ENCODE results near the gene KLF18.

The KLF18 gene

DNA sequence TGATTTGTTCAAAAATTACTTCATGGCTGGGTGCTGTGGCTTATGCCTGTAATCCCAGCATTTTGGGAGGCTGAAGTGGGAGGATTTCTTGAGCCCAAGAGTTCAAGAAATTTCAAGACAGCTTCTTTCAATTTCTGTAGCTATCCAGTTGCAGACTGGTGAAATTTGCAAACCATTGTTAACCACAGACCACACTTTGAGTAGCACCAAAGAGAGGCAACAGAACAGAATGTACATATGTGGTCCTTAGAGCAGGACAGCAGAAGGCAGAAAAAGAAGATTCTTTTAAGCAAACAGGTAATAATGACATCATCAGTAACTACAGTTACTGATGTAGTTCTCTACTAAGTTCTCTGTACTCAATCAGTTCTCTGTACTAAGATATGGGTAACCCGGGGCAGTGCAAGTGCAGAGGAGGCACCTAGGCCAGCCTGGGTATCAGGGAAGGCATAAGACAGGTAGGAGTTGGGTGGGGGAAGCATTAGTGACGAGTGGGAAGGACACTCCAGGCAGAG lies 28.3 kb downstream of the KLF18 start:
- Histone ChIP-seq H3K79me2 (ENCODE audit: control insufficient read depth, insufficient read depth, low read length, poor library complexity) (no peaks in the 10 kb centered on the region), H3K27me3 (ENCODE audit: insufficient read depth, low read length) (no peaks in the 10 kb centered on the region), H3K27ac (ENCODE audit: low read depth, low read length) (no peak overlapping the region), H3K18ac (ENCODE audit: low read length) (no peak overlapping the region), H3K23ac (ENCODE audit: low read length) (no peak overlapping the region), H3K4ac (ENCODE audit: low read depth, low read length) (no peak overlapping the region), H4K8ac (ENCODE audit: low read depth, low read length) (no peak overlapping the region), H2AK5ac (ENCODE audit: low read length) (no peak overlapping the region), H3K4me3 (ENCODE audit: low read depth, low read length) (no peak overlapping the region), H3K79me1 (ENCODE audit: low read length) (no peaks in the 10 kb centered on the region), H2AFZ (ENCODE audit: insufficient read depth, low read length, poor library complexity) (no peak overlapping the region), H4K12ac (ENCODE audit: low read depth, low read length) (no peak overlapping the region), H4K91ac (ENCODE audit: low read depth, low read length) (no peak overlapping the region), H3K9ac (ENCODE audit: low read length) (no peak overlapping the region), H2BK5ac (ENCODE audit: low read depth, low read length, poor library complexity) (no peak overlapping the region), H3K14ac (ENCODE audit: low read length) (no peak overlapping the region), H3K4me1 (ENCODE audit: control insufficient read depth in 1 of 2, insufficient read depth in 2 of 2, low read length in 2 of 2) (peaks cover 5 to 8% of the 10 kb centered on the region in 2 experiments), H3K36me3 (ENCODE audit: control insufficient read depth in 1 of 2, insufficient read depth in 2 of 2, low read length in 2 of 2) (no peaks in the 10 kb centered on the region), H2BK12ac (ENCODE audit: low read length) (no peak overlapping the region), H3K9me3 (ENCODE audit: insufficient read depth, low read depth, low read length) (no peaks in the 10 kb centered on the region), H3K4me2 (ENCODE audit: low read length) (no peak overlapping the region), H2BK120ac (ENCODE audit: insufficient read depth, low read length, poor library complexity) (no peak overlapping the region)
- no CpG with 5 or more reads among the region's 2 CpGs for WGBS (ENCODE audit: extremely low coverage, insufficient coverage, insufficient read length)
- DNase-seq, result no peak

DNA sequence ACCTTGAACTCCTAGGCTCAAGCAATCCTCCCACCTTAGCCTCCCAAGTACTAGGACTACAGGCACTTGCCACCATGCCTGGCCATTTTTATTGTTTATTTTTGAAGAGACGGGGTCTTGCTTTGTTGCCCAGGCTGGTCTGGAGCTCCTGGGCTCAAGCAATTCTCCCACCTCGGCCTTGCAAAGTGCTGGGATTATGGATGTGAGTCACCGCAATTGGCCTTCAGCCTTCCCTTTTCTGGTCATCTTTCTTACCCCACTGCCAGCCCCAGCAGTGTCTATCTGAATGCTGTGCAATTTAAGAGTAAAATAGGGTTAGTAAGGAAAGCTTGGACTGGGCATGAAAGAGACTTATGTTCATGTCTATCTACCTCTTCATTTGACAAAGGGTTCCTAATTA lies 28.9 kb downstream of the KLF18 start:
- H4K12ac ChIP-seq (ENCODE audit: low read depth, low read length), result no peak overlapping the region
- H2BK120ac ChIP-seq (ENCODE audit: insufficient read depth, low read length, poor library complexity), result no peak overlapping the region
- no peak overlapping the region for H4K91ac ChIP-seq (ENCODE audit: low read depth, low read length)
- H3K4me2 ChIP-seq (ENCODE audit: low read length), result no peak overlapping the region
- H3K9ac ChIP-seq (ENCODE audit: low read length), result no peak overlapping the region
- H3K36me3 ChIP-seq (ENCODE audit: control insufficient read depth in 1 of 2, insufficient read depth in 2 of 2, low read length in 2 of 2), result no peaks in the 10 kb centered on the region
- H2AK5ac ChIP-seq (ENCODE audit: low read length), result no peak overlapping the region
- no peak overlapping the region for H2BK5ac ChIP-seq (ENCODE audit: low read depth, low read length, poor library complexity)
- no peak overlapping the region for H4K8ac ChIP-seq (ENCODE audit: low read depth, low read length)
- H3K79me2 ChIP-seq (ENCODE audit: control insufficient read depth, insufficient read depth, low read length, poor library complexity), result no peaks in the 10 kb centered on the region
- peaks cover 5 to 8% of the 10 kb centered on the region in 2 experiments for H3K4me1 ChIP-seq (ENCODE audit: control insufficient read depth in 1 of 2, insufficient read depth in 2 of 2, low read length in 2 of 2)
- H3K23ac ChIP-seq (ENCODE audit: low read length), result no peak overlapping the region
- H3K79me1 ChIP-seq (ENCODE audit: low read length), result no peaks in the 10 kb centered on the region
- no peak overlapping the region for H2AFZ ChIP-seq (ENCODE audit: insufficient read depth, low read length, poor library complexity)
- H3K27me3 ChIP-seq (ENCODE audit: insufficient read depth, low read length), result no peaks in the 10 kb centered on the region
- no peaks in the 10 kb centered on the region for H3K9me3 ChIP-seq (ENCODE audit: insufficient read depth, low read depth, low read length)
- H3K4ac ChIP-seq (ENCODE audit: low read depth, low read length), result no peak overlapping the region
- no peak for DNase-seq
- H3K18ac ChIP-seq (ENCODE audit: low read length), result no peak overlapping the region
- H2BK12ac ChIP-seq (ENCODE audit: low read length), result no peak overlapping the region
- H3K27ac ChIP-seq (ENCODE audit: low read depth, low read length), result no peak overlapping the region
- no CpG with 5 or more reads among the region's 3 CpGs for WGBS (ENCODE audit: extremely low coverage, insufficient coverage, insufficient read length)
- H3K14ac ChIP-seq (ENCODE audit: low read length), result no peak overlapping the region
- H3K4me3 ChIP-seq (ENCODE audit: low read depth, low read length), result no peak overlapping the region

DNA sequence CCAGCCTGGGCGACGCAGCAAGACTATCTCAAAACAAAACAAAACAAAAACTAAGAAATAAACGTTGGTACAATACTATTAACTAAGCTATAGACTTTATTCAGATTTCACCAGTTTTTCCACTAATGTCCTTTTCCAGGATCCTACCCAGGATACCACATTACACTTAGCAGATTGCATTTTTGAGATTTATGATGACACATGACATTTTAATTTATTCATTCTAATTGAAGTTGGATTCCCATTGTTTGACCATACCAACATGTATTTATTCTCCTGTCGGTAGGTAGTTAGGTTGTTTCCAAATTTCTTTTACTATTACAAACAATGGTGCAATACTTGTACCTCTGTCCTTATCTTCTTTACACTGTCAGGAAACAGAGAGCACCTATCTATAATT lies 29.6 kb downstream of the KLF18 start:
- Histone ChIP-seq H2AFZ (ENCODE audit: insufficient read depth, low read length, poor library complexity) (no peak overlapping the region), H3K4me1 (ENCODE audit: control insufficient read depth in 1 of 2, insufficient read depth in 2 of 2, low read length in 2 of 2) (peaks cover 5 to 8% of the 10 kb centered on the region in 2 experiments), H3K4ac (ENCODE audit: low read depth, low read length) (no peak overlapping the region), H2BK12ac (ENCODE audit: low read length) (no peak overlapping the region), H3K36me3 (ENCODE audit: control insufficient read depth in 1 of 2, insufficient read depth in 2 of 2, low read length in 2 of 2) (no peaks in the 10 kb centered on the region), H2BK120ac (ENCODE audit: insufficient read depth, low read length, poor library complexity) (no peak overlapping the region), H4K91ac (ENCODE audit: low read depth, low read length) (no peak overlapping the region), H3K4me2 (ENCODE audit: low read length) (no peak overlapping the region), H3K4me3 (ENCODE audit: low read depth, low read length) (no peak overlapping the region), H3K14ac (ENCODE audit: low read length) (no peak overlapping the region), H2BK5ac (ENCODE audit: low read depth, low read length, poor library complexity) (no peak overlapping the region), H3K9me3 (ENCODE audit: insufficient read depth, low read depth, low read length) (no peaks in the 10 kb centered on the region), H3K27ac (ENCODE audit: low read depth, low read length) (no peak overlapping the region), H3K23ac (ENCODE audit: low read length) (no peak overlapping the region), H2AK5ac (ENCODE audit: low read length) (no peak overlapping the region), H3K9ac (ENCODE audit: low read length) (no peak overlapping the region), H4K12ac (ENCODE audit: low read depth, low read length) (no peak overlapping the region), H3K18ac (ENCODE audit: low read length) (no peak overlapping the region), H3K27me3 (ENCODE audit: insufficient read depth, low read length) (no peaks in the 10 kb centered on the region), H3K79me2 (ENCODE audit: control insufficient read depth, insufficient read depth, low read length, poor library complexity) (no peaks in the 10 kb centered on the region), H3K79me1 (ENCODE audit: low read length) (no peaks in the 10 kb centered on the region), H4K8ac (ENCODE audit: low read depth, low read length) (no peak overlapping the region)
- no CpG with 5 or more reads among the region's 4 CpGs for WGBS (ENCODE audit: extremely low coverage, insufficient coverage, insufficient read length)
- no peak for DNase-seq

DNA sequence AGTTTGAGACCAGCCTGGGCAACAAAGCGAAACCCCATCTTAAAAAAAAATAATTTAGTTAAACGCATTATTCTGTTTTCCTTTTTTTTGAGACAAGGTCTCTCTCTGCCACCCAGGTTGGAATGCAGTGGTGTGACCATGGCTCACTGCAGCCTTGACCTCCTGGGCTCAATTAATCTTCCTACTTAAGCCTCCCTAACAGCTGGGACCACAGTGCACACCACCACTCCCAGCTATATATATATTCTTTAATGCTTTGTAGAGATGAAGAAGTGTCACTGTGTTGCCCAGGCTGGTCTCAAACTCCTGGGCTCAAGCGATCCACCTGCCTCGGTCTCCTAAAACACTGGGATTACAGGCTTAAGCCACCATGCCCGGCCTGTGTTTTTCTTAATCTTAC lies 30.5 kb downstream of the KLF18 start:
- Histone ChIP-seq H3K27me3 (ENCODE audit: insufficient read depth, low read length) (no peaks in the 10 kb centered on the region), H3K18ac (ENCODE audit: low read length) (no peak overlapping the region), H3K4me1 (ENCODE audit: control insufficient read depth in 1 of 2, insufficient read depth in 2 of 2, low read length in 2 of 2) (peaks cover 5 to 8% of the 10 kb centered on the region in 2 experiments), H3K79me2 (ENCODE audit: control insufficient read depth, insufficient read depth, low read length, poor library complexity) (no peaks in the 10 kb centered on the region), H2BK120ac (ENCODE audit: insufficient read depth, low read length, poor library complexity) (no peak overlapping the region), H3K9ac (ENCODE audit: low read length) (no peak overlapping the region), H3K14ac (ENCODE audit: low read length) (no peak overlapping the region), H3K9me3 (ENCODE audit: insufficient read depth, low read depth, low read length) (no peaks in the 10 kb centered on the region), H3K4ac (ENCODE audit: low read depth, low read length) (no peak overlapping the region), H2BK12ac (ENCODE audit: low read length) (no peak overlapping the region), H3K36me3 (ENCODE audit: control insufficient read depth in 1 of 2, insufficient read depth in 2 of 2, low read length in 2 of 2) (no peaks in the 10 kb centered on the region), H3K27ac (ENCODE audit: low read depth, low read length) (no peak overlapping the region), H2BK5ac (ENCODE audit: low read depth, low read length, poor library complexity) (no peak overlapping the region), H3K79me1 (ENCODE audit: low read length) (no peaks in the 10 kb centered on the region), H4K8ac (ENCODE audit: low read depth, low read length) (no peak overlapping the region), H3K4me3 (ENCODE audit: low read depth, low read length) (no peak overlapping the region), H2AK5ac (ENCODE audit: low read length) (no peak overlapping the region), H3K23ac (ENCODE audit: low read length) (no peak overlapping the region), H3K4me2 (ENCODE audit: low read length) (no peak overlapping the region), H4K91ac (ENCODE audit: low read depth, low read length) (no peak overlapping the region), H4K12ac (ENCODE audit: low read depth, low read length) (no peak overlapping the region), H2AFZ (ENCODE audit: insufficient read depth, low read length, poor library complexity) (no peak overlapping the region)
- WGBS (ENCODE audit: extremely low coverage, insufficient coverage, insufficient read length), result no CpG with 5 or more reads among the region's 5 CpGs
- DNase-seq, result no peak

Measured in trophoblast cell (in vitro differentiated cells and primary cell).